GM12878 (cell line): Measurements from ENCODE around the gene STYXL1. TPM values are rescaled to one million over a fixed set of nuclear protein-coding genes. Genes with fewer than 3 reads are reported as not detected.
"Not testable (repeated sequence)": the region's sequence is repeated elsewhere in the genome, so short reads cannot be mapped to it uniquely, and the experiment has no call there.

Experiments
- ATAC-seq: fragments of 200-7000 bp; cut with Tn5 transposase; 3 replicates; pipeline ENCODE4 v1.9.1; 2020; ENCODE audit warnings: mild to moderate bottlenecking, moderate library complexity
- BruUV-seq: library from RNA; stranded (reverse); fragments of 400-500 nt; replicated peaks from 2 replicates; lab custom pipeline; 2021; lab: Mats Ljungman, UMichigan
- CTCF ChIA-PET: fragments of 300-600 bp; sonication (Branson Sonifier 250); formaldehyde crosslinking; extraction: SDS; loops from one replicate; lab custom pipeline; 2021; ENCODE audit warnings: inconsistent platforms; lab: Yijun Ruan, JAX
- POLR2A ChIA-PET: fragments of 350-600 bp; formaldehyde crosslinking; extraction: SDS; loops from one replicate; lab custom pipeline; 2021; ENCODE audit warnings: inconsistent platforms; lab: Charles Lee
- RAD21 ChIA-PET: fragments of 300-600 bp; sonication (Branson Sonifier 250); formaldehyde crosslinking; loops from one replicate; lab custom pipeline; 2023; ENCODE audit warnings: antibody characterized with exemption; ENCODE audit not compliant: unreplicated experiment; lab: Charles Lee
- SMC1A ChIA-PET: fragments of 300-600 bp; sonication (Branson Sonifier 250); formaldehyde crosslinking; loops from one replicate; lab custom pipeline; 2023; ENCODE audit not compliant: unreplicated experiment, uncharacterized antibody; lab: Charles Lee
- DNase-seq: peaks from one replicate; pipeline ENCODE4 v3.0.0-alpha.2; 2011; ENCODE audit warnings: low read depth, low spot score
- FAIRE-seq: peaks from 3 replicates; lab custom pipeline; 2011; peaks lifted over from hg19 to GRCh38; lab: Jason Lieb, UNC
- H2AFZ ChIP-seq: 2 replicates; pipeline ENCODE4 v1.6.0; 2011; ENCODE audit warnings: low read depth, low read length, control low read depth; ENCODE audit not compliant: control insufficient read depth
- H3K27ac ChIP-seq: 2 replicates; pipeline ENCODE4 v1.5.1; 2011; ENCODE audit warnings: control low read depth; ENCODE audit not compliant: control insufficient read depth, insufficient read depth
- H3K27me3 ChIP-seq, 2 experiments: replicated peaks in 1 of 2; 2 replicates each; pipeline versions ENCODE4 v1.6.0 to v1.6.1; 2011; ENCODE audit warnings: low read length in 1 of 2; ENCODE audit not compliant: control insufficient read depth in 2 of 2, insufficient read depth in 2 of 2
- H3K36me3 ChIP-seq, 2 experiments: 2 replicates each; pipeline ENCODE4 v1.5.1; 2011; ENCODE audit warnings: low read length in 1 of 2; ENCODE audit not compliant: control insufficient read depth in 2 of 2, insufficient read depth in 2 of 2
- H3K4me1 ChIP-seq: 2 replicates; pipeline ENCODE4 v1.6.1; 2011; ENCODE audit warnings: mild to moderate bottlenecking, low read length, moderate library complexity, mixed read lengths; ENCODE audit not compliant: control insufficient read depth, insufficient read depth
- H3K4me2 ChIP-seq: 2 replicates; pipeline ENCODE4 v1.6.0; 2011; ENCODE audit warnings: control low read depth; ENCODE audit not compliant: control insufficient read depth, insufficient read depth
- H3K4me3 ChIP-seq: fragments of 200-600 bp; sonication (generic); 2 replicates; pipeline ENCODE4 v1.5.1; 2016
- H3K79me2 ChIP-seq: 2 replicates; pipeline ENCODE4 v1.6.0; 2011; ENCODE audit warnings: low read length; ENCODE audit not compliant: control insufficient read depth, insufficient read depth
- H3K9ac ChIP-seq: 2 replicates; pipeline ENCODE4 v1.8.0; 2011; ENCODE audit warnings: low read length, control low read depth, mixed read lengths; ENCODE audit not compliant: control insufficient read depth, insufficient read depth
- H3K9me3 ChIP-seq: replicated peaks from 3 replicates; pipeline ENCODE4 v1.5.1; 2011; ENCODE audit warnings: mild to moderate bottlenecking, low read length; ENCODE audit not compliant: control insufficient read depth, insufficient read depth
- H4K20me1 ChIP-seq: 2 replicates; pipeline ENCODE4 v1.6.0; 2011; ENCODE audit not compliant: control insufficient read depth, insufficient read depth
- ATF2 ChIP-seq: IDR thresholded peaks from 2 replicates; pipeline ENCODE4 v1.6.1; 2012; ENCODE audit warnings: low read length, inconsistent platforms
- ATF7 ChIP-seq: fragments of 450-650 bp; IDR thresholded peaks from 2 replicates; pipeline ENCODE4 v1.6.1; 2016; ENCODE audit warnings: low read depth, mild to moderate bottlenecking
- KDM1A ChIP-seq: fragments of 200-600 bp; sonication (generic); IDR thresholded peaks from 2 replicates; pipeline ENCODE4 v1.6.1; 2016; ENCODE audit warnings: borderline replicate concordance
- MTA3 ChIP-seq: IDR thresholded peaks from 2 replicates; pipeline ENCODE4 v1.6.1; 2012; ENCODE audit warnings: low read length, inconsistent platforms, borderline replicate concordance
- POU2F2 ChIP-seq: IDR thresholded peaks from 3 replicates; pipeline ENCODE4 v1.6.1; 2011; ENCODE audit warnings: low read depth, mild to moderate bottlenecking, low read length, borderline replicate concordance
- RCOR1 ChIP-seq: conservative IDR thresholded peaks from 2 replicates; pipeline ENCODE4 v1.6.1; 2012; ENCODE audit warnings: low read depth, low read length, improper control_type of control experiment
- SIN3A ChIP-seq: IDR thresholded peaks from 2 replicates; pipeline ENCODE4 v1.6.1; 2012; ENCODE audit warnings: low read depth, low read length, improper control_type of control experiment
- SIX5 ChIP-seq: IDR thresholded peaks from 2 replicates; pipeline ENCODE4 v1.6.1; 2011; ENCODE audit warnings: mild to moderate bottlenecking, low read depth, low read length, moderate library complexity; ENCODE audit not compliant: severe bottlenecking
- TARDBP ChIP-seq: IDR thresholded peaks from 2 replicates; pipeline ENCODE4 v1.6.1; 2016; ENCODE audit warnings: borderline replicate concordance
- ZNF592 ChIP-seq: fragments of 450-650 bp; IDR thresholded peaks from 2 replicates; pipeline ENCODE4 v1.6.1; 2017; ENCODE audit warnings: mild to moderate bottlenecking, moderate library complexity
- WGBS: methylation state at CpG from one replicate; pipeline ENCODE4 v1.1.6; 2016; ENCODE audit warnings: low lambda C conversion rate; ENCODE audit not compliant: insufficient replicate concordance, insufficient coverage; ENCODE audit errors: missing lambda C conversion rate; 5-methylcytosine and 5-hydroxymethylcytosine counted together
- in situ Hi-C: fragments of 300-500 bp; cut with MboI; formaldehyde crosslinking; loops from 9 replicates; pipeline ENCODE4 v1.14.3; 2018; ENCODE audit warnings: mixed read lengths
- intact Hi-C: fragments of 100-400 bp; cut with micrococcal nuclease; formaldehyde crosslinking; loops from one replicate; pipeline ENCODE4 v1.14.2; 2022; ENCODE audit not compliant: unreplicated experiment
- polyA plus RNA-seq, 11 experiments: library from polyadenylated mRNA; depleted of rRNA in 4 of 11; unstranded in 6 of 11; stranded (reverse) in 5 of 11; fragments of >200 nt; fragmentation: Nextera tagmentation in 4 of 11; fragmentation: Illumina TruSeq in 1 of 11; extraction: Ambion mirVana in 4 of 11; extraction: Trizol in 1 of 11; gene quantifications; 1 replicate in 1 of 11; 2 replicates in 10 of 11; pipeline versions ENCODE4 v1.2.1 to v1.2.3, GENCODE V29; 2011 to 2016; ENCODE audit warnings: inconsistent platforms in 2 of 11, missing spikeins in 2 of 11, low read depth in 1 of 11
- total RNA-seq, 4 experiments: library from RNA; depleted of rRNA in 3 of 4; stranded (reverse); fragments of >200 nt in 3 of 4; fragmentation: Illumina TruSeq in 1 of 4; extraction: Trizol in 1 of 4; gene quantifications; 2 replicates each; pipeline versions ENCODE4 v1.2.1 to v1.2.3, GENCODE V29; 2013 to 2021

The STYXL1 gene
- total and polyA plus RNA-seq, 10 of the 15 experiments (the other 5 are each of a cell fraction or from before 2014, with no cell fraction given) = 18.4 to 65.9 (median 40.7) TPM

- RAD21 ChIA-PET, H2AFZ ChIP-seq, H3K79me2 ChIP-seq, FAIRE-seq, H3K9me3 ChIP-seq, H3K4me3 ChIP-seq, BruUV-seq, H3K4me2 ChIP-seq, H4K20me1 ChIP-seq, POLR2A ChIA-PET, ATAC-seq, H3K4me1 ChIP-seq, H3K27me3 ChIP-seq, H3K27ac ChIP-seq, H3K36me3 ChIP-seq, DNase-seq, H3K9ac ChIP-seq, intact Hi-C loops, SMC1A ChIA-PET: not testable (repeated sequence)
- CTCF ChIA-PET = interaction anchor here (1.2 kb wide), 1 partner anchor 9 kb away, joined by 6 read pairs; no protein-coding TSS in a partner anchor
- WGBS = 93% methylated on average over 7 of the region's 7 CpGs
- in situ Hi-C loops = loop anchor here (25.0 kb wide), 1 partner anchor 967 kb away; the partner anchor contains the start of gene RCC1L
Observed at GRCh38 chr7:76029682-76030081, 18.1 kb downstream of the STYXL1 start.

- 57% methylated on average over 4 of the region's 4 CpGs for WGBS
- in situ Hi-C loops (loop anchor here (5.0 kb wide), 1 partner anchor 156 kb away; no protein-coding TSS in a partner anchor), intact Hi-C loops (loop anchor here (5.0 kb wide), 1 partner anchor 106 kb away; the partner anchor contains the start of gene POR)
- Histone ChIP-seq H3K4me3 (no peak overlapping the region), H3K27me3 (no peaks in the 10 kb centered on the region), H3K79me2 (no peaks in the 10 kb centered on the region), H3K9me3 (no peaks in the 10 kb centered on the region), H3K4me2 (no peak overlapping the region), H3K27ac (no peak overlapping the region), H4K20me1 (no peaks in the 10 kb centered on the region), H3K36me3 (peaks cover 0 to 6% of the 10 kb centered on the region in 2 experiments; a peak in 2 of 4 replicates), H2AFZ (no peak overlapping the region; the same call in none of the 2 replicates), H3K9ac (no peak overlapping the region), H3K4me1 (peaks cover 10% of the 10 kb centered on the region; the same call in 1 of the 2 replicates)
- RAD21 ChIA-PET = interaction anchor here (6.4 kb wide), 1 partner anchor 158 kb away, joined by 115 read pairs; no protein-coding TSS in a partner anchor
- SMC1A ChIA-PET = interaction anchor here (0.6 to 2.5 kb wide), 4 partner anchors 156 to 247 kb away, joined by 3 to 9 read pairs (median 4); no protein-coding TSS in a partner anchor
- DNase-seq (no peak), FAIRE-seq (no peak), ATAC-seq (no peak; the same call in 2 of the 3 replicates)
- CTCF ChIA-PET = interaction anchor here (1.0 to 7.7 kb wide), 2 partner anchors 155 to 161 kb away, joined by 3 to 247 read pairs; no protein-coding TSS in a partner anchor
- no peak for TF ChIP-seq MTA3
- TF ChIP-seq TARDBP = no peak
- TF ChIP-seq POU2F2 = no peak
- TF ChIP-seq KDM1A = no peak
- no peak for TF ChIP-seq ATF2
- no peak for TF ChIP-seq RCOR1
- TF ChIP-seq SIN3A = no peak
- TF ChIP-seq ATF7 = no peak
- TF ChIP-seq SIX5 = no peak
- no peak for TF ChIP-seq ZNF592
- POLR2A ChIA-PET = interaction anchor here (0.5 to 1.3 kb wide), 2 partner anchors 13 to 103 kb away, joined by 3 to 5 read pairs; no protein-coding TSS in a partner anchor
- no TSS peak for BruUV-seq
Observed at GRCh38 chr7:76023002-76023401, 24.8 kb downstream of the STYXL1 start.
